ENCODE measurements around the gene ENSA. TPM values are rescaled to one million over a fixed set of nuclear protein-coding genes. Genes with fewer than 3 reads are reported as not detected.
"Not testable (repeated sequence)": the region's sequence is repeated elsewhere in the genome, so short reads cannot be mapped to it uniquely, and the experiment has no call there.

ENSA gene
- total and polyA plus RNA-seq, 12 donors, result 91.8 to 215 (median 112) TPM

GRCh38 chr1:150604226-150604588, 25.2 kb downstream of the ENSA start:
- Histone ChIP-seq H3K9me3 (replicated peaks in 1 of 3) (no peaks in the 10 kb centered on the region), H3K27ac (peak overlapping the region; percentile 78 to 96 (median 85)), H3K36me3 (replicated peaks in 1 of 2) (no peaks in the 10 kb centered on the region), H3K27me3 (no peaks in the 10 kb centered on the region), H3K4me1 (replicated peaks in 1 of 2) (peaks cover 13 to 16% of the 10 kb centered on the region in 2 donors), H3K4me3 (no peak overlapping the region)
- no peak for TF ChIP-seq CTCF (IDR thresholded peaks at IDR 0.05)
- no peak for TF ChIP-seq POLR2A (IDR thresholded peaks at IDR 0.05)
- DNase-seq, result no peak
- intact Hi-C loops (cut with DNase I), result no loop called here
- whole genome bisulfite sequencing, 4 donors, result 83 to 91% (median 87%) methylated on average over 2 of the region's 2 CpGs

GRCh38 chr1:150603711-150604110, 25.7 kb downstream of the ENSA start:
- Histone ChIP-seq H3K4me1 (replicated peaks in 1 of 2) (peaks cover 13 to 14% of the 10 kb centered on the region in 2 donors), H3K27me3 (no peaks in the 10 kb centered on the region), H3K4me3 (no peak overlapping the region), H3K9me3 (replicated peaks in 1 of 3) (no peaks in the 10 kb centered on the region), H3K36me3 (replicated peaks in 1 of 2) (no peaks in the 10 kb centered on the region), H3K27ac (peak overlapping the region; percentile 78 to 96 (median 85))
- no peak for DNase-seq
- TF ChIP-seq CTCF (IDR thresholded peaks at IDR 0.05) (no peak), POLR2A (IDR thresholded peaks at IDR 0.05) (no peak)
- intact Hi-C loops (cut with DNase I), result no loop called here
- 89 to 92% (median 91%) methylated on average over 3 of the region's 3 CpGs for WGBS, 4 donors

GRCh38 chr1:150602372-150602771, 27.0 kb downstream of the ENSA start:
- H3K27ac ChIP-seq; H3K27me3 ChIP-seq; H3K9me3 ChIP-seq (replicated peaks in 1 of 3); H3K36me3 ChIP-seq (replicated peaks in 1 of 2); intact Hi-C loops (cut with DNase I); DNase-seq; H3K4me3 ChIP-seq: not testable (repeated sequence)
- H3K4me1 ChIP-seq (replicated peaks in 1 of 2), result peaks cover 13 to 14% of the 10 kb centered on the region in 2 donors
- 80 to 88% (median 83%) methylated on average over 12 of the region's 12 CpGs for WGBS, 4 donors

- no peak for DNase-seq
- intact Hi-C loops (cut with DNase I), result no loop called here
- TF ChIP-seq CTCF (IDR thresholded peaks at IDR 0.05) (no peak), POLR2A (IDR thresholded peaks at IDR 0.05) (no peak)
Measured at GRCh38 chr1:150601540-150601939, 27.9 kb downstream of the ENSA start.

GRCh38 chr1:150598346-150598745, 31.1 kb downstream of the ENSA start:
- H3K36me3 ChIP-seq (replicated peaks in 1 of 2); H3K4me1 ChIP-seq (replicated peaks in 1 of 2); H3K4me3 ChIP-seq; intact Hi-C loops (cut with DNase I); H3K9me3 ChIP-seq (replicated peaks in 1 of 3); H3K27me3 ChIP-seq: not testable (repeated sequence)
- H3K27ac ChIP-seq, result peak overlapping the region in 1 of 5 donors; percentile 40
- WGBS, 4 donors, result 59 to 73% (median 62%) methylated on average over 4 of the region's 4 CpGs
- peak in 1 of 7 donors; percentile 13 for DNase-seq

More at GRCh38 chr1:150601540-150601939, 27.9 kb downstream of the ENSA start:
- H3K4me1 ChIP-seq (replicated peaks in 1 of 2), result peaks cover 13 to 14% of the 10 kb centered on the region in 2 donors
- H3K36me3 ChIP-seq (replicated peaks in 1 of 2), result no peaks in the 10 kb centered on the region
- H3K27me3 ChIP-seq, result no peaks in the 10 kb centered on the region
- no peak overlapping the region for H3K4me3 ChIP-seq
- H3K27ac ChIP-seq, result peak overlapping the region in 1 of 5 donors; percentile 24
- no peaks in the 10 kb centered on the region for H3K9me3 ChIP-seq (replicated peaks in 1 of 3)

Data from adrenal gland (tissue), 12 donors.